Activated CD4-positive, alpha-beta memory T cell treated with anti-CD3 and anti-CD28 coated beads for 36 hours (primary cell): ENCODE results near the gene SKA1. TPM values are rescaled to one million over a fixed set of nuclear protein-coding genes. Genes with fewer than 3 reads are reported as not detected.
A peak's percentile ranks its signal among the peaks of the same experiment; 100 is the strongest.

Experiments used
- CTCF ChIA-PET: fragments of 350-600 bp; sonication (Branson Sonifier 250); formaldehyde crosslinking; loops from one replicate; lab custom pipeline; 2021; ENCODE audit warnings: antibody characterized with exemption, inconsistent platforms; lab: Charles Lee
- POLR2A ChIA-PET: fragments of 350-600 bp; sonication (Branson Sonifier 250); formaldehyde crosslinking; loops from one replicate; lab custom pipeline; 2021; ENCODE audit warnings: antibody characterized with exemption; lab: Charles Lee
- DNase-seq: peaks from one replicate; pipeline ENCODE4 v3.0.0-alpha.2; 2020
- H3K27ac Mint-ChIP-seq: one replicate; pipeline ENCODE4 v1.8.0; 2021; ENCODE audit warnings: mixed read lengths
- H3K27me3 Mint-ChIP-seq: one replicate; pipeline ENCODE4 v1.8.0; 2021; ENCODE audit warnings: mixed read lengths
- H3K36me3 Mint-ChIP-seq: one replicate; pipeline ENCODE4 v1.8.0; 2021; ENCODE audit warnings: mixed read lengths
- H3K4me1 Mint-ChIP-seq: one replicate; pipeline ENCODE4 v1.8.0; 2021; ENCODE audit warnings: low read depth, mixed read lengths
- H3K4me3 Mint-ChIP-seq: one replicate; pipeline ENCODE4 v1.8.0; 2021; ENCODE audit warnings: mild to moderate bottlenecking, mixed read lengths
- H3K9me3 Mint-ChIP-seq: one replicate; pipeline ENCODE4 v1.8.0; 2021; ENCODE audit warnings: mixed read lengths
- intact Hi-C: fragments of 100-400 bp; cut with micrococcal nuclease; formaldehyde crosslinking; loops from one replicate; pipeline ENCODE4 v1.15.1; 2023
- total RNA-seq, 2 experiments: library from RNA; stranded (reverse); gene quantifications; one replicate each; pipeline ENCODE4 v1.2.3, GENCODE V29; 2021

SKA1 gene
- total RNA-seq, 2 experiments from 2014 or later, result 44.2 to 46.0 TPM

GRCh38 chr18:50359806-50360205 is 15.0 kb upstream of the SKA1 start:
- H3K4me1 Mint-ChIP-seq, result peaks cover 10% of the 10 kb centered on the region
- H3K4me3 Mint-ChIP-seq, result no peak overlapping the region
- intact Hi-C loops, result loop anchor here (5.0 kb wide), 1 partner anchor 73 kb away; the partner anchor contains the start of gene CXXC1
- ChIA-PET CTCF (interaction anchor here (0.6 kb wide), 1 partner anchor 497 kb away, joined by 3 read pairs; no protein-coding TSS in a partner anchor), POLR2A (no interaction called here)
- no peak overlapping the region for H3K27ac Mint-ChIP-seq
- H3K36me3 Mint-ChIP-seq, result no peaks in the 10 kb centered on the region
- H3K9me3 Mint-ChIP-seq, result no peaks in the 10 kb centered on the region
- no peak for DNase-seq
- H3K27me3 Mint-ChIP-seq, result peaks cover 2% of the 10 kb centered on the region

DNA sequence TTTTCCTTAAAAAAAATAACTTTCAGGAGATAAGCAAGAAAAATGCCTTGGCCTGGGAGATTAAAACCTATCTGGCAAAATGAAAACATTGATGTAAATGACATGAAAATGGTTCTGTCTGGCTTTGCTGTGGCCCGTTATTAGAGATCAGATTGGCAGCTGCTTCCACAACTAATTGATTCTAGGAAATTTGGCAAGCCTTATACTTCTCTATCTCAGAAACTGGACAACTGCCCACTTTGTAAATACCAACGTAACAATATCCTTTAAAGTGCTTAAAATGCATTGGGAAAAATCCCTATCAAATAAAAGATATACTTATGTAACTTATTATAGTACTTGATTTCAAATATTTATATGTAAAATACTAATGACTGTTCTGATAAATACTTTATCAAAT is 14.2 kb upstream of the SKA1 start:
- POLR2A ChIA-PET, result no interaction called here
- Mint-ChIP-seq H3K36me3 (no peaks in the 10 kb centered on the region), H3K27ac (no peak overlapping the region), H3K4me3 (no peak overlapping the region), H3K4me1 (peaks cover 10% of the 10 kb centered on the region), H3K27me3 (peaks cover 3% of the 10 kb centered on the region), H3K9me3 (no peaks in the 10 kb centered on the region)
- CTCF ChIA-PET, result no interaction called here
- intact Hi-C loops, result no loop called here
- no peak for DNase-seq

- H3K4me1 Mint-ChIP-seq, result no peaks in the 10 kb centered on the region
- peaks cover 16% of the 10 kb centered on the region for H3K9me3 Mint-ChIP-seq
- DNase-seq, result no peak
- CTCF ChIA-PET, result interaction anchor here (0.7 kb wide), 1 partner anchor 150 kb away, joined by 3 read pairs; no protein-coding TSS in a partner anchor
- POLR2A ChIA-PET, result no interaction called here
- peaks cover 11% of the 10 kb centered on the region for H3K36me3 Mint-ChIP-seq
- H3K4me3 Mint-ChIP-seq, result no peak overlapping the region
- intact Hi-C loops, result loop anchor here (10.0 kb wide), 1 partner anchor 555 kb away; the partner anchor contains the start of gene ACAA2
- H3K27ac Mint-ChIP-seq, result no peak overlapping the region
- H3K27me3 Mint-ChIP-seq, result peaks cover 32% of the 10 kb centered on the region
These were observed 5.2 kb upstream of the SKA1 start for GRCh38 chr18:50369672-50370071.

DNA sequence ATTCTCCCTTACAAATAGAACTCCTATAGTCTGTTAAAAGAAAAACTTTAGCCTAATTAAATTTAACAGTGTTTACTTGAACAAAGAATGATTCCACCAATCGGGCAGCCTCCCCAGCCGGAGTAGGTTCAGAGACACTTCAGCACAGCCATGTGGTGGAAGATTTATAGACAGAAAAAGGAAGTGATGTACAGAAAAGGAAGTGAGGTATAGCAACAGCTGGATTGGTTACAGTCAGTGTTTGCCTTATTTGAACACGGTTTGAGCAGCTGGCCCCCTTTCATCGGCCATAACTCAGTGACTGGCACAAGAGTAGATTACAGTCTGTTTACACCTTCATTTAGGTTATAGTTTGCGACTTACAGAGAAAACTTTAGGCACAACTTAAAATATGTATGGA is 2.1 kb upstream of the SKA1 start:
- intact Hi-C loops, result loop anchor here (10.0 kb wide), 1 partner anchor 558 kb away; the partner anchor contains the start of gene ACAA2
- peaks cover 19% of the 10 kb centered on the region for H3K27me3 Mint-ChIP-seq
- peaks cover 16% of the 10 kb centered on the region for H3K9me3 Mint-ChIP-seq
- H3K4me1 Mint-ChIP-seq, result no peaks in the 10 kb centered on the region
- DNase-seq, result no peak
- H3K4me3 Mint-ChIP-seq, result no peak overlapping the region
- ChIA-PET POLR2A (no interaction called here), CTCF (no interaction called here)
- H3K27ac Mint-ChIP-seq, result no peak overlapping the region
- peaks cover 16% of the 10 kb centered on the region for H3K36me3 Mint-ChIP-seq

GRCh38 chr18:50373561-50374219 is 1.2 kb upstream of the SKA1 start:
- intact Hi-C loops, result loop anchor here (1.0 to 10.0 kb wide), 5 partner anchors 16 to 559 kb away; partner anchors contain the start of genes ACAA2, CXXC1, MBD1 and ME2
- Mint-ChIP-seq H3K27ac (peak overlapping the region; percentile 77), H3K4me3 (no peak overlapping the region), H3K9me3 (peaks cover 15% of the 10 kb centered on the region), H3K27me3 (peaks cover 11% of the 10 kb centered on the region), H3K36me3 (peaks cover 16% of the 10 kb centered on the region), H3K4me1 (no peaks in the 10 kb centered on the region)
- POLR2A ChIA-PET, result no interaction called here
- CTCF ChIA-PET, result interaction anchor here (2.3 kb wide), 1 partner anchor 16 kb away, joined by 12 read pairs; no protein-coding TSS in a partner anchor
- DNase-seq, result no peak

DNA sequence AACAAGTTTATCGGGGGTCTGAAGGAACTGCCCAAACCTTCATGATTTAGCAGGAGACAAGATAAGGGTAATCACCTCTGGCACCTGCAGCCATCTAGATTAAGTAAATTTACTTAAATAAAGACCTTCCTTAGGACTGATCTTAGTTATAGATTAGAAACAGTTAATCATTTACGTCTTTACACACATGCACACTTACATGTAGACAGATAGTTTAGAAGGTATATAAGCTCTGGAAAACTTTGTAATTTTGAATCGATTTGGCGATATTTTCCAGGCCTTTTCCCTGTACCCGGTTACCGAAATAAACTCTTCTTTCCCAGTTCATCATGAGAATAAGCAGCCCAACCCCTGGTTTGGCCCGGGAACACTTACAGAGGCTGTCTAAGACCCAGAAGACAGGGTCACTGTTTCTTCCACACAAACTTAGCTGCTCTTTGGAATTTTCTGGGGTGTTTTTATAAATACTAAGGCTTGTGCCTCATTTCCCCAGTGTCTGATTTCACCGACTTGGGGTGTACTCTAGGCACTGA is 560 bp upstream of the SKA1 start:
- peaks cover 14% of the 10 kb centered on the region for H3K36me3 Mint-ChIP-seq
- H3K4me1 Mint-ChIP-seq, result no peaks in the 10 kb centered on the region
- H3K27me3 Mint-ChIP-seq, result peaks cover 9% of the 10 kb centered on the region
- H3K27ac Mint-ChIP-seq, result peak overlapping the region; percentile 77
- H3K4me3 Mint-ChIP-seq, result peak overlapping the region; percentile 87
- no peak for DNase-seq
- H3K9me3 Mint-ChIP-seq, result peaks cover 11% of the 10 kb centered on the region
- ChIA-PET POLR2A (no interaction called here), CTCF (interaction anchor here (2.3 kb wide), 1 partner anchor 17 kb away, joined by 12 read pairs; no protein-coding TSS in a partner anchor)
- intact Hi-C loops, result loop anchor here (1.0 to 10.0 kb wide), 5 partner anchors 17 to 559 kb away; partner anchors contain the start of genes ACAA2, CXXC1, MBD1 and ME2

DNA sequence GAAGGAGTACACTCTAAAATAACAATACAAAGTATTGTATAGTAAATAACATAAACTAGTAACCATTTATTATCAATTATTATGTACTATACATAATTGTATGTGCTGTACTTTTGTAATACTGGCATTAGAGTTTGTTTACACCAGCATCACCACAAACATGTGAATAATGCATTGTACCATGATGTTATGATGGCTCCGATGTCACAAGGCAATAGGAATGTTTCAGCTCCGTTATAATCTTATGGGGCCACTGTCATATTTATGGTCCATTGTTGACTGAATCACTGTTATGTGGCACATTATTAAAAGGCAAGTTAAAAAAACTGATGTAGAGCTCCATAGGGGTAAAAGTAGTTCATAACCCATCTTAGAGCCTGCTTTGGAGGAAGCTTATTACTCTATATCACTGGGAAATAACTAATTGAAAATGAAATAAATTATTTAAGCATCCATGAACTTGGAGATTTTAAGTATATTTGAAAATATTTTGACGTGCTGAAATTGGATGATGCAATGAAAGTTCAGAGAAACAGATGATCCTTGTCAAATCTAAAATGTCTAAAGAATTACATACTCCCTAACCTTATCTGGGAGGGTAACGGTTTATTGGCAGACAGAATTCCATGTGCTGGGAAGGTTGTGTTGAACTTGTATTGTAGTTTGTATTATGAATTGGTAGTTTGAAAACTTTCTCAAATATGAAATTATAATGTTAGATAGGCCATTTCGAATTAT is 2.4 kb downstream of the SKA1 start:
- CTCF ChIA-PET, result no interaction called here
- Mint-ChIP-seq H3K4me3 (no peak overlapping the region), H3K27ac (no peak overlapping the region), H3K27me3 (no peaks in the 10 kb centered on the region), H3K36me3 (peaks cover 12% of the 10 kb centered on the region), H3K9me3 (no peaks in the 10 kb centered on the region), H3K4me1 (no peaks in the 10 kb centered on the region)
- no peak for DNase-seq
- intact Hi-C loops, result loop anchor here (10.0 kb wide), 1 partner anchor 562 kb away; the partner anchor contains the start of gene ACAA2
- POLR2A ChIA-PET, result no interaction called here

DNA sequence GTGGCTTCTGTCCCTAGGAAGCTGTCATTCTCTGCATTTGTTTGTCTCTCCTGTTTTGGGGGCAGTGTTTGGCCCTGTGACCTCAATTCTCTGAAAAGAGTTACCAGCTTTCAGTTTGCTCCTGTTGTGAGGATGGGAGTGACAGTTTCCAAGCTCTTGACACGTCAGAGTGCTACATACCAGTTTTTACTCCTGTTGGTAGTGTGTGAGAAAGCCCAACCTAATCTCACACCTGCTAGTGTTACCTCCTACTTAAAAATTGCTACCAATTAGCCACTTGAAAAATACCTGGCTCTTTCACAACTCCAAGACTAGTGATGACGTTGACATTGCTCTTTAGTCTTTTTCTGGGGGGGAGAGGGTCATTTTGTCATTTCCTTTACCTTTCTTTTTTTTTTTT is 14.1 kb downstream of the SKA1 start:
- Mint-ChIP-seq H3K27me3 (no peaks in the 10 kb centered on the region), H3K27ac (no peak overlapping the region), H3K4me1 (no peaks in the 10 kb centered on the region), H3K4me3 (no peak overlapping the region), H3K9me3 (no peaks in the 10 kb centered on the region), H3K36me3 (peaks cover 20% of the 10 kb centered on the region)
- POLR2A ChIA-PET, result no interaction called here
- CTCF ChIA-PET, result no interaction called here
- DNase-seq, result no peak
- intact Hi-C loops, result no loop called here

- H3K27me3 Mint-ChIP-seq, result peaks cover 6% of the 10 kb centered on the region
- no peak overlapping the region for H3K4me3 Mint-ChIP-seq
- H3K27ac Mint-ChIP-seq, result no peak overlapping the region
- no peak for DNase-seq
- ChIA-PET CTCF (interaction anchor here (1.0 kb wide), 1 partner anchor 36 kb away, joined by 3 read pairs; no protein-coding TSS in a partner anchor), POLR2A (no interaction called here)
- intact Hi-C loops, result no loop called here
- peaks cover 12% of the 10 kb centered on the region for H3K36me3 Mint-ChIP-seq
- H3K9me3 Mint-ChIP-seq, result no peaks in the 10 kb centered on the region
- H3K4me1 Mint-ChIP-seq, result peaks cover 3% of the 10 kb centered on the region
These were observed 19.0 kb downstream of the SKA1 start for GRCh38 chr18:50393802-50394201.

GRCh38 chr18:50395093-50395492 is 20.2 kb downstream of the SKA1 start:
- intact Hi-C loops, result no loop called here
- peaks cover 10% of the 10 kb centered on the region for H3K27me3 Mint-ChIP-seq
- POLR2A ChIA-PET, result no interaction called here
- no peak for DNase-seq
- H3K36me3 Mint-ChIP-seq, result peaks cover 12% of the 10 kb centered on the region
- no peak overlapping the region for H3K27ac Mint-ChIP-seq
- H3K4me3 Mint-ChIP-seq, result no peak overlapping the region
- H3K4me1 Mint-ChIP-seq, result peaks cover 3% of the 10 kb centered on the region
- H3K9me3 Mint-ChIP-seq, result no peaks in the 10 kb centered on the region
- CTCF ChIA-PET, result no interaction called here

- POLR2A ChIA-PET, result no interaction called here
- no peaks in the 10 kb centered on the region for H3K9me3 Mint-ChIP-seq
These were observed 21.3 kb downstream of the SKA1 start for GRCh38 chr18:50396005-50396660.

More at GRCh38 chr18:50396005-50396660, 21.3 kb downstream of the SKA1 start:
- Mint-ChIP-seq H3K36me3 (peaks cover 8% of the 10 kb centered on the region), H3K4me1 (peaks cover 3% of the 10 kb centered on the region), H3K27ac (no peak overlapping the region), H3K27me3 (peaks cover 14% of the 10 kb centered on the region), H3K4me3 (no peak overlapping the region)
- no peak for DNase-seq
- intact Hi-C loops, result no loop called here
- CTCF ChIA-PET, result no interaction called here
